ENCODE measurements around the gene FAM135A.
"Not testable (repeated sequence)": the region's sequence is repeated elsewhere in the genome, so short reads cannot be mapped to it uniquely, and the experiment has no call there.

Gene FAM135A

GRCh38 chr6:70470016-70470415 lies 56.7 kb downstream of the FAM135A start:
- DNase-seq, result no peak

- not testable (repeated sequence) for DNase-seq
Measured at GRCh38 chr6:70470510-70470909, 57.2 kb downstream of the FAM135A start.

GRCh38 chr6:70474751-70475150 lies 61.4 kb downstream of the FAM135A start:
- no peak for DNase-seq

- DNase-seq, result no peak
Measured at GRCh38 chr6:70479236-70479635, 65.9 kb downstream of the FAM135A start.

GRCh38 chr6:70486638-70487037 lies 73.3 kb downstream of the FAM135A start:
- not testable (repeated sequence) for DNase-seq

- DNase-seq, result no peak
Measured at GRCh38 chr6:70489364-70489763, 76.1 kb downstream of the FAM135A start.

- no peak for DNase-seq
Measured at GRCh38 chr6:70494833-70495232, 81.5 kb downstream of the FAM135A start.

- DNase-seq, result not testable (repeated sequence)
Measured at GRCh38 chr6:70495790-70496189, 82.5 kb downstream of the FAM135A start.

- DNase-seq, result no peak
Measured at GRCh38 chr6:70502484-70502883, 89.2 kb downstream of the FAM135A start.

- DNase-seq, result no peak
Measured at GRCh38 chr6:70503813-70504465, 90.6 kb downstream of the FAM135A start.

- no peak for DNase-seq
Measured at GRCh38 chr6:70506321-70506720, 93.0 kb downstream of the FAM135A start.

- DNase-seq, result no peak
Measured at GRCh38 chr6:70507161-70507560, 93.9 kb downstream of the FAM135A start.

- DNase-seq, result no peak
Measured at GRCh38 chr6:70508953-70509352, 95.6 kb downstream of the FAM135A start.

- no peak for DNase-seq
Measured at GRCh38 chr6:70510600-70510999, 97.3 kb downstream of the FAM135A start.

GRCh38 chr6:70518723-70519122 lies 105.4 kb downstream of the FAM135A start:
- DNase-seq, result no peak

- no peak for DNase-seq
Measured at GRCh38 chr6:70520575-70520974, 107.3 kb downstream of the FAM135A start.

- no peak for DNase-seq
Measured at GRCh38 chr6:70524721-70525286, 111.5 kb downstream of the FAM135A start.

- DNase-seq, result no peak
Measured at GRCh38 chr6:70527071-70527737, 113.9 kb downstream of the FAM135A start.

- DNase-seq, result no peak
Measured at GRCh38 chr6:70530023-70530422, 116.7 kb downstream of the FAM135A start.

- DNase-seq, result no peak
Measured at GRCh38 chr6:70531133-70531532, 117.8 kb downstream of the FAM135A start.

- no peak for DNase-seq
Measured at GRCh38 chr6:70537266-70537665, 124.0 kb downstream of the FAM135A start.

- DNase-seq, result no peak
Measured at GRCh38 chr6:70538376-70538775, 125.1 kb downstream of the FAM135A start.

GRCh38 chr6:70547313-70547712 lies 134.0 kb downstream of the FAM135A start:
- DNase-seq, result no peak

- DNase-seq, result no peak
Measured at GRCh38 chr6:70547905-70548304, 134.6 kb downstream of the FAM135A start.

All from stimulated activated CD4-positive, alpha-beta T cell treated with anti-CD3 and anti-CD28 coated beads, Interleukin-4, amount 100 ng/mL, for 4 hours (primary cell).